Gastroesophageal sphincter (tissue), 4 donors: ENCODE data around the gene CYP2J2. TPM values are rescaled to one million over a fixed set of nuclear protein-coding genes. Genes with fewer than 3 reads are reported as not detected.

Experiments used
- ATAC-seq: fragments of 150-250 bp; one replicate; pipeline ENCODE4 v1.9.1; 2016; ENCODE audit warnings: mild to moderate bottlenecking, moderate library complexity
- H3K27ac ChIP-seq, 4 donors: fragments of 200-600 bp; sonication (generic) in 3 of 4; 1 replicate in 3 of 4; 2 replicates in 1 of 4; pipeline ENCODE4 v1.5.1; 2016 to 2019
- H3K27me3 ChIP-seq: fragments of 200-600 bp; sonication (generic); one replicate; pipeline ENCODE4 v1.5.1; 2019
- H3K36me3 ChIP-seq, 2 donors: fragments of 200-600 bp; sonication (generic); one replicate each; pipeline ENCODE4 v1.5.1; 2019; ENCODE audit warnings: control low read depth in 1 of 2
- H3K4me1 ChIP-seq, 3 donors: fragments of 200-600 bp; sonication (generic); 1 replicate in 2 of 3; 2 replicates in 1 of 3; pipeline ENCODE4 v1.5.1; 2016 to 2019; ENCODE audit warnings: control low read depth in 2 of 3
- H3K4me3 ChIP-seq, 2 donors: fragments of 200-600 bp; sonication (generic); one replicate each; pipeline ENCODE4 v1.5.1; 2019; ENCODE audit warnings: mild to moderate bottlenecking in 1 of 2, moderate library complexity in 1 of 2
- H3K9me3 ChIP-seq, 3 donors: fragments of 200-600 bp; sonication (generic); one replicate each; pipeline ENCODE4 v1.5.1; 2017 to 2019; ENCODE audit warnings: control low read depth in 2 of 3
- CTCF ChIP-seq, 4 experiments: fragments of 200-600 bp in 2 of 4; fragments of 450-650 bp in 2 of 4; sonication (generic) in 1 of 4; IDR thresholded peaks; one replicate each; pipeline ENCODE4 v1.5.1; 2017 to 2019; ENCODE audit warnings: antibody characterized with exemption in 4 of 4, mild to moderate bottlenecking in 2 of 4, moderate library complexity in 2 of 4
- EP300 ChIP-seq: sonication (generic); formaldehyde crosslinking; IDR thresholded peaks from one replicate; pipeline ENCODE4 v1.6.1; 2017; ENCODE audit warnings: antibody characterized with exemption, mild to moderate bottlenecking
- POLR2A ChIP-seq, 2 donors: fragments of 450-650 bp; IDR thresholded peaks; one replicate each; pipeline ENCODE4 v1.6.1; 2017; ENCODE audit warnings: antibody characterized with exemption in 2 of 2, mild to moderate bottlenecking in 2 of 2, moderate library complexity in 1 of 2
- POLR2AphosphoS5 ChIP-seq: sonication (generic); formaldehyde crosslinking; IDR thresholded peaks from one replicate; pipeline ENCODE4 v1.6.1; 2017; ENCODE audit warnings: antibody characterized with exemption
- WGBS, 2 donors: methylation state at CpG; one replicate each; pipeline ENCODE4 v1.1.5; 2018; ENCODE audit warnings: low coverage in 1 of 2; 5-methylcytosine and 5-hydroxymethylcytosine counted together
- total RNA-seq, 4 donors: library from RNA; depleted of rRNA; stranded (reverse); fragments of >200 nt; gene quantifications; one replicate each; pipeline ENCODE4 v1.1.0, GENCODE V29; 2016

Gene CYP2J2
- total RNA-seq, 4 donors from 2014 or later, result 0.31 to 3.9 (median 0.35) TPM; not detected in 1

- no peaks in the 10 kb centered on the region for H3K36me3 ChIP-seq
- H3K4me3 ChIP-seq, result no peak overlapping the region
- no peak for ATAC-seq
- H3K27me3 ChIP-seq, result no peaks in the 10 kb centered on the region
- H3K4me1 ChIP-seq, result peaks cover 0 to 9% (median 0%) of the 10 kb centered on the region in 3 donors
- no peaks in the 10 kb centered on the region for H3K9me3 ChIP-seq
- no peak for TF ChIP-seq POLR2A (IDR thresholded peaks at IDR 0.05)
- no peak for TF ChIP-seq CTCF (IDR thresholded peaks at IDR 0.05)
- no peak for TF ChIP-seq POLR2AphosphoS5
- TF ChIP-seq EP300, result no peak
- no peak overlapping the region for H3K27ac ChIP-seq
- WGBS, 2 donors, result 92 to 97% methylated on average over 3 of the region's 3 CpGs
Measured at GRCh38 chr1:59967780-59968179, 41.2 kb upstream of the CYP2J2 start.

- 24 to 63% methylated on average over 2 to 5 of the region's 6 CpGs for WGBS, 2 donors
- TF ChIP-seq POLR2AphosphoS5 (no peak), POLR2A (IDR thresholded peaks at IDR 0.05) (no peak), EP300 (no peak), CTCF (IDR thresholded peaks at IDR 0.05) (no peak)
- Histone ChIP-seq H3K4me3 (no peak overlapping the region), H3K4me1 (peaks cover 0 to 9% (median 0%) of the 10 kb centered on the region in 3 donors), H3K9me3 (no peaks in the 10 kb centered on the region), H3K27me3 (no peaks in the 10 kb centered on the region), H3K27ac (no peak overlapping the region), H3K36me3 (no peaks in the 10 kb centered on the region)
- ATAC-seq, result no peak
Measured at GRCh38 chr1:59967141-59967697, 40.6 kb upstream of the CYP2J2 start.

- no peak for ATAC-seq
- WGBS, 2 donors, result 89% methylated on average over 2 of the region's 2 CpGs; no CpG with 5 or more reads in 1 of the 2 donors
Measured at GRCh38 chr1:59952065-59952464, 25.5 kb upstream of the CYP2J2 start.

GRCh38 chr1:59949648-59950047, 23.1 kb upstream of the CYP2J2 start:
- H3K36me3 ChIP-seq, result no peaks in the 10 kb centered on the region
- TF ChIP-seq EP300, result no peak
- TF ChIP-seq CTCF (IDR thresholded peaks at IDR 0.05), result no peak
- TF ChIP-seq POLR2A (IDR thresholded peaks at IDR 0.05), result no peak
- TF ChIP-seq POLR2AphosphoS5, result no peak
- ATAC-seq, result no peak
- H3K27me3 ChIP-seq, result no peaks in the 10 kb centered on the region
- H3K9me3 ChIP-seq, result no peaks in the 10 kb centered on the region
- H3K27ac ChIP-seq, result no peak overlapping the region
- H3K4me3 ChIP-seq, result no peak overlapping the region
- peaks cover 0 to 5% (median 0%) of the 10 kb centered on the region in 3 donors for H3K4me1 ChIP-seq

More at GRCh38 chr1:59952065-59952464, 25.5 kb upstream of the CYP2J2 start:
- Histone ChIP-seq H3K9me3 (no peaks in the 10 kb centered on the region), H3K4me3 (no peak overlapping the region), H3K27me3 (no peaks in the 10 kb centered on the region), H3K4me1 (peaks cover 0 to 3% (median 0%) of the 10 kb centered on the region in 3 donors), H3K36me3 (no peaks in the 10 kb centered on the region), H3K27ac (no peak overlapping the region)
- no peak for TF ChIP-seq POLR2AphosphoS5
- no peak for TF ChIP-seq POLR2A (IDR thresholded peaks at IDR 0.05)
- no peak for TF ChIP-seq EP300
- no peak for TF ChIP-seq CTCF (IDR thresholded peaks at IDR 0.05)

- WGBS, 2 donors, result 69 to 88% methylated on average over 1 of the region's 1 CpG
- Histone ChIP-seq H3K4me1 (peaks cover 0 to 5% (median 0%) of the 10 kb centered on the region in 3 donors), H3K4me3 (no peak overlapping the region), H3K27me3 (no peaks in the 10 kb centered on the region), H3K36me3 (no peaks in the 10 kb centered on the region), H3K27ac (no peak overlapping the region), H3K9me3 (no peaks in the 10 kb centered on the region)
- no peak for ATAC-seq
- no peak for TF ChIP-seq CTCF (IDR thresholded peaks at IDR 0.05)
- TF ChIP-seq EP300, result no peak
- no peak for TF ChIP-seq POLR2AphosphoS5
- TF ChIP-seq POLR2A (IDR thresholded peaks at IDR 0.05), result no peak
Measured at GRCh38 chr1:59948990-59949389, 22.4 kb upstream of the CYP2J2 start.
